GM21737 (cell line): ENCODE results near the gene BLID.

Experiments used
- ATAC-seq: cut with Tn5 transposase; IDR thresholded peaks from one replicate; pipeline ENCODE4 v1.9.1; 2021; ENCODE audit warnings: mild to moderate bottlenecking, moderate library complexity; ENCODE audit not compliant: unreplicated experiment

BLID gene

DNA sequence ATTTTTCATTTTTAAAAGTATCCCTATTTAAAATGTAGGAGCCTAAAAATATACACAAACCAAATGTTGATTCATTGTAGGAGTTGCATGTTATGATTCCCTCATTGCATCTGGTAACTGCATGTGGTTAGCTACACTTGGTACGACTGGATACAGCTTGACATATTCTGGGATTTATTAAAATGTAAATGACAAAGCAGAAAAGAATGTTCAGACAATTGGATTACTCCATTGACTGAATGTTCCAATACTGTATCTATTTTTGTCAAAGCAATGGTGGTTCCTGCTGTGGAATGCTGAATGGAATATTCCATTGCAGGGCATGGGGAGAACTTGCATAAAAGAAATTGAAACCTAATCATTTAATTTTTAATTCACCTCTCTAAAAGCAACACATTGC lies 30.8 kb downstream of the BLID start:
- ATAC-seq = no peak

DNA sequence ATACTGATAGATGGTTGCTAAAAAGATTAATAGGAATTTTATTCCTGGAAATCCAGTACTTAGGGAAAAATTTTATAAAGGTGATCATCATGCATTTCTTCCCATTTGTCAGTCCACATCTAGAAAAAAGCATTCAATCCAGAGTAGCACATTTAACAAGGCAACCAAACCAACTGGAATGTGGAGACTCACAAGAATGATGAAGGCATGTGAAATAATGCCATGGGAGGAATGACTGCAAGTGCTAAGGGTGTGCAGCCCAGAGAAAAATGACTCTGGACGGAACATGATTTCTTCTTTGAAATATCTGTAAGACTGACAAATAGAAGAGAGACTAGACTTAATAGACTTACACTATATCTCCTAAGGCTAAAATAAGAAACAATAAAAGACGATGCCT lies 33.8 kb downstream of the BLID start:
- no peak for ATAC-seq

DNA sequence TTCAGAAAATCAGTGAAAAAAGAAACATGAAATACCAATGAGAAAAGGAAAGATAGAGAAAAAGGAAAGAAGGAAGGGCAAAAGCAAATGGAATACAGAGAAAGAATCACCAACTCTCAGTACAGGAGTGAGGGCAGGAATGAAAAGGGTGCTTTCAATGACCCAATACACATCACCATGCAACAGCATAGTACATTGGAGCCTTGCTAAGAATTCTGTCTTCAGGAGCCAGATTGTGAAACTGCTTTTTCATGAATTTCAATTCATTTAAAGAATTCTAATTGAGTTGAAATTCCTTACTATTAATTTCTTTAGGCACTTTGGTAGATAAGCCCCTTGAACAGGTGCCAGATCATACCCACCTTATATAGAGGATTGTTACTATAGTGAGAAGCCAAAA lies 34.9 kb downstream of the BLID start:
- no peak for ATAC-seq

DNA sequence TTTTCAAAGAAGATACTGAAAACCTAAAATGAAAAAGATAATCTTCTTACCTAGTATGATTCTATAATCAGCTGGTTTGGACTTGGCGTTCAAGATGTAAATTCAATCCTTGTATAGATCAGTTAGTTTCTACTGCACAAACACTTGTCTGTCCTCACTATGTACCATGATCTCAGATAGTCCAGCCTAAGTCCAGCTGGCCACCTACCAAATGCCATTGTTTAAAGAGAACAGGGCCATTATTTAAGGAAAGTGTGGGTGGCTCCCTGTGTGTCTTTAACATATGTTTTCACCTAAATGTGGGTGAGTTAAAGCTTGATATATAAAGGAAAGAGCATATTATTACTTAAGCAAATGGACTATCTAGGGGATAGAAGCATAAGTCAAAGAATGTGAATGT lies 38.6 kb downstream of the BLID start:
- no peak for ATAC-seq

DNA sequence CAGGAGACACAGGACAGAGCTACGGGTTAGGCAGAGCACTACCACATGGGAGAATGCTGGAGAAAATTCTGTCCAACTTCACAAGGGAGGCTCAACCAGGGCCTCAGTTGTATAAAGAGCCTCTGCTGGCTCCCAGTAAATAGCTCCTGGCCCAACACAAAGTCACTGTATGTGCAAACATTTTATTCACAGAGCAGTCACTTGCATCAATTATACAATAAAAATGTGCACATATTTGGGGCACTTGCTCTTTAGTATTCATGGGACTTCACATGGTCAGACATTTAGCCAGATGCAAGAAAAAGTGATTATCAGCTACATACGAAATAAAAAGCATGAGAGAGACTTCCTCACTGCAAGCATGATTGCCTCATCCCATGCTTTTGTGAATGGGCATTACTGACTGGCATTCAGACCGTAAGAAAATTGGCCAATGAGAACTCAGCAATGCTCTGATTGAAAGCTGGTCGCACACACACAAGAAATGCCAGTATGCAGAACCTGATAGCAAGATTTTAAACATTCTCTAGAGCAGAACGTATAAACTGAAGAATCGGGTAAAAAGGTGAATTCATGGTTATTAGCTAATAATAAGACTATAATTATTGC lies 39.4 kb downstream of the BLID start:
- ATAC-seq = no peak

DNA sequence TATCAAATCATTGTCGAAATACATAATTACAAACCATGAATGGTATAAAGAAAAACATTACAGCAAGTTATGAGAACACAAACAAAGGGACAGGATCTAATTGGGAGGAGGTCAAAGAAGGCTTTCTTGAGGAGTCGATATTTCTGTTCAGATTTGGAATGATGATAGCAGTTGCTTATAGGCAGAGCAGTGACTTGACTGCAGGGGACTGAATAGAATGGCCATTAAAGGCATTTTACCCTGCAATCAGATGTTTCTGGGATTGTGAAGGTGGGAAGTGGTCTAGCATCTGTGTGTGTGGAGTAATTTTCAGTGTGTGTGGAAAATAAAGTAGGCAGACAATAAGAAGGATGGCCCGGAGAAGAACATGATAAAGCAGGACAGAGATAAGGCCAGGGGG lies 41.0 kb downstream of the BLID start:
- ATAC-seq = no peak

DNA sequence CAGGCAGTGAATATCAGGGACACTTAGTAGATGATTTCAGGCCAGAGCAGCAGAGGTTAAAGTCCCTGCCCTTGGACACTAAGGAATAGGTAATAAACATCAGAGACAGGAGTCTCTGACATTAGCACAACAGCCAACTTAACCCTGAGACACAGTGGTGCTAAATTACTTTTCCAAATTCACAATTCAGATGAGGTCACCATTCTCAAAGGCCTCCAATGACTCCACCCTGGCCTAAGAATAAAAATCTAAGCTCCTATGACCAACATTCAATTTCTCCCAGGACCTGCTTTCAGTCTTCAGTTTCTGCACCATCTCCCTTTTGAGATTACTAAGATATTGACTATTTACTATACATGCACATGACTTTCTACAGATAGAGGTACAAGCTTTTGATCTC lies 42.0 kb downstream of the BLID start:
- no peak for ATAC-seq

DNA sequence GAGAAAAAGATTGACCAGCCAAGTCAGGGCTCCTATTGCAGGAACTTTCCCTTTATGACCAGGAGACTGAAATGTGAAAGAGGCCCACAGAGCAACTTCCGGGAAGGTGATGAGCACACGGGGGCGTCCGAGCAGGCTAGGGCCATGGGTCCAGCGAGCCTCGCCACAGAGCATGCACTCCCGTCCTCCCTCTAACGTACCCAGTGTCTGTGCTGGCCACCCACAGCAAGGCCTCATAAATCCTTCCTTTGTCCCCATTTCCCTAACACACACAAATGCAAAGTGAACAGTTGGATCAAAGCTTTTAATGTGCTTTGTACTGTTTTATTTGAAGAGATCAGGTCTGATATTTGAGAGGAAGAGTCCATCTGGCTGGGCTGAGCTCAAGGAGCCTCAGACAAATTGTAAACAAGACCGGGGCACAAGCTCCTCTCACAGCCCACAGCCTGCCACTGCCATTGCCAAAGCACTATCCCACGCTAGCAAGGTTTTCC lies 44.3 kb downstream of the BLID start:
- ATAC-seq = no peak

DNA sequence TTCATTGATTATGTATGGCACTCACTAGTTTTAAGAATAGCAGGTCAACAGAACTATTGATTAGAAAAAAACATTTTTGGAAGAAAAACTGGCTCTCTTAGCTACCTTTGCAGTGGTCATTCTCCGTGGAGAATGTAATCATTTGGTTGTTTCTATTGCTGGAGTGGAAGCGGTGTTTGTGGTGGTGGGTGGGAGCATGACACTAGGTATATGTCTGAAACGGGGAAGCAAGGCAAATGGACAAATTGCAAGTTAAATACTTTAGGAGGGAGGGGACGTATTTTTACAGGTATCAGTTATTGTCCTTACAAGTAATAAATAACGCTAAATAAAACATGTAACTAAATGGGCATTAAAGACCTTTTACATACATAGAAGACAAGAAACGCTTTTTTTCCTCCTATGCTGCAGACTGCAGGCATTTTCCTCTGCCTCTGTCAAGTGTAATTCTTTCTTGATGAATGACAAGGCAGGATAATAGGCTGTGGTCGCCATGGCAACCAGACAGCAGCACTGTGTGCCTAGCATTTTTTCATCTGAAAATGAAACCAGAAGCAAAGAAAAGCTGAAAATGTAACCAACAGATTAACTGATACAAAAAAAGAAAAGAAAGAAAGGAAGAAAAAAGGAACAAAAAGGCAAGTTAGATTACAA lies 46.2 kb downstream of the BLID start:
- ATAC-seq = no peak

DNA sequence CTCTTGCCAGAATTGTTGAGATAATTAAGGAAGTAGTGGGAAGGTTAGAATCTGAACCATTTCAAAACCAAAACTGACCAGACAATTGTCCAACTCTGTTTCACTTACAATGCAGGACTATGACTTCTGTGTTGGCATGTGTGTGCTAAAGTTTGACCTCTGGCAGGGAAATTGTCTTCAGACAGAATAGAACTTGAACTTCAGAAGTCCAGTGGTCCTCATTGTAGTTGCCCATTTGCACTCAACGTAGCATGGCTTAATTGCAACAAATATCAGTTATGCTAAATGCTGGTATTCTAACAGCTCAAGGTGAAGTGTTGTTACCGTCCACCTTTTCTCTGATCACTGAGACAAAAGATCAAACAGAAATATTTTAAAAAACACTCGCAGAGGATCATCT lies 47.2 kb downstream of the BLID start:
- no peak for ATAC-seq

DNA sequence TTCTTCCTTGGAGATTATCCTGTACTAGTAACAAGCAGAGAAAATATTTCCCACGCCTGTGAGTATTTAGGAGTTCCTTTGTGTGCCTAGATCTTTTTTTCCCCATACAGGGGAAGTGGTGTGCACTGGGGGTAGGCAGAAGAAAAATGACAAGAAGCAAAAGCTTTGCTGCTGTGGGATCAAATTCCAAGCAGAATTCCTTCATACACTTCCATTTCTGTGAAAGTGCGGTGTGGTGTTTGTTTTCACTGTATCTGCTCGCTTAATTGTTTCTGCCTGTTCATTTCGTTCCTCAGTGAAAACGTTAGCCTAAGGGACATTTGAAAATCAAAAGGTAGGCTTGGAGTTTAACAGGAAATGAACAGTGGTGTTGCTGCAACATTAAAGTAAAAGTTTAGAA lies 47.9 kb downstream of the BLID start:
- no peak for ATAC-seq
